HEK293 (cell line): Measurements from ENCODE around the gene FRMD8.

ENCODE experiments used
- BCL11A ChIP-seq: fragments of 450-650 bp; formaldehyde crosslinking; IDR thresholded peaks from 2 replicates; pipeline ENCODE4 v1.5.1; 2016; ENCODE audit warnings: low read depth, missing biosample characterization, missing genetic modification characterization
- GLI2 ChIP-seq: fragments of 450-650 bp; formaldehyde crosslinking; IDR thresholded peaks from 2 replicates; pipeline ENCODE4; 2017; ENCODE audit warnings: missing biosample characterization, missing genetic modification characterization, low read depth, borderline replicate concordance
- GLI4 ChIP-seq: fragments of 450-650 bp; formaldehyde crosslinking; IDR thresholded peaks from 2 replicates; pipeline ENCODE4 v1.5.1; 2016; ENCODE audit warnings: missing biosample characterization, missing genetic modification characterization
- RBAK ChIP-seq: fragments of 450-650 bp; formaldehyde crosslinking; IDR thresholded peaks from 2 replicates; pipeline ENCODE4 v1.5.1; 2016; ENCODE audit warnings: missing biosample characterization, missing genetic modification characterization
- SCRT2 ChIP-seq: fragments of 450-650 bp; formaldehyde crosslinking; IDR thresholded peaks from 2 replicates; pipeline ENCODE4 v1.5.1; 2016; ENCODE audit warnings: missing biosample characterization, missing genetic modification characterization
- SP3 ChIP-seq: fragments of 450-650 bp; formaldehyde crosslinking; IDR thresholded peaks from 2 replicates; pipeline ENCODE4 v1.5.1; 2016; ENCODE audit warnings: missing biosample characterization, missing genetic modification characterization
- TRIM28 ChIP-seq: IDR thresholded peaks from 2 replicates; pipeline ENCODE4 v1.6.1; 2011; ENCODE audit warnings: low read length, control low read depth, borderline replicate concordance
- ZBTB17 ChIP-seq: fragments of 450-650 bp; formaldehyde crosslinking; IDR thresholded peaks from 2 replicates; pipeline ENCODE4 v1.5.1; 2016; ENCODE audit warnings: missing biosample characterization, missing genetic modification characterization
- ZBTB7A ChIP-seq: fragments of 450-650 bp; formaldehyde crosslinking; IDR thresholded peaks from 2 replicates; pipeline ENCODE4 v1.5.1; 2016; ENCODE audit warnings: low read depth, missing biosample characterization, missing genetic modification characterization
- ZFP37 ChIP-seq: fragments of 450-650 bp; formaldehyde crosslinking; IDR thresholded peaks from 2 replicates; pipeline ENCODE4 v1.5.1; 2016; ENCODE audit warnings: missing biosample characterization, missing genetic modification characterization
- ZFP69B ChIP-seq: fragments of 450-650 bp; formaldehyde crosslinking; IDR thresholded peaks from 2 replicates; pipeline ENCODE4 v1.5.1; 2016; ENCODE audit warnings: missing biosample characterization, missing genetic modification characterization
- ZNF121 ChIP-seq: fragments of 450-650 bp; formaldehyde crosslinking; IDR thresholded peaks from 2 replicates; pipeline ENCODE4 v1.5.1; 2016; ENCODE audit warnings: missing biosample characterization, missing genetic modification characterization
- ZNF138 ChIP-seq: fragments of 450-650 bp; formaldehyde crosslinking; IDR thresholded peaks from 2 replicates; pipeline ENCODE4 v1.5.1; 2016; ENCODE audit warnings: missing biosample characterization, missing genetic modification characterization, borderline replicate concordance
- ZNF140 ChIP-seq: fragments of 450-650 bp; formaldehyde crosslinking; IDR thresholded peaks from 2 replicates; pipeline ENCODE4 v1.5.1; 2016; ENCODE audit warnings: missing biosample characterization, missing genetic modification characterization
- ZNF175 ChIP-seq: fragments of 450-650 bp; formaldehyde crosslinking; IDR thresholded peaks from 2 replicates; pipeline ENCODE4 v1.5.1; 2016; ENCODE audit warnings: missing biosample characterization, missing genetic modification characterization
- ZNF214 ChIP-seq: fragments of 450-650 bp; formaldehyde crosslinking; IDR thresholded peaks from 2 replicates; pipeline ENCODE4 v1.5.1; 2017; ENCODE audit warnings: missing biosample characterization, mild to moderate bottlenecking, missing genetic modification characterization, borderline replicate concordance
- ZNF292 ChIP-seq: fragments of 450-650 bp; formaldehyde crosslinking; IDR thresholded peaks from 2 replicates; pipeline ENCODE4 v1.5.1; 2016; ENCODE audit warnings: low read depth, missing biosample characterization, missing genetic modification characterization, borderline replicate concordance
- ZNF350 ChIP-seq: fragments of 450-650 bp; formaldehyde crosslinking; IDR thresholded peaks from 2 replicates; pipeline ENCODE4 v1.5.0; 2017; ENCODE audit warnings: missing biosample characterization, mild to moderate bottlenecking, missing genetic modification characterization
- ZNF530 ChIP-seq: fragments of 450-650 bp; formaldehyde crosslinking; IDR thresholded peaks from 2 replicates; pipeline ENCODE4 v1.5.1; 2016; ENCODE audit warnings: low read depth, missing biosample characterization, missing genetic modification characterization
- ZNF548 ChIP-seq: fragments of 450-650 bp; formaldehyde crosslinking; IDR thresholded peaks from 2 replicates; pipeline ENCODE4 v1.5.1; 2016; ENCODE audit warnings: missing biosample characterization, missing genetic modification characterization
- ZNF624 ChIP-seq: fragments of 450-650 bp; formaldehyde crosslinking; IDR thresholded peaks from 2 replicates; pipeline ENCODE4 v1.5.1; 2017; ENCODE audit warnings: missing biosample characterization, missing genetic modification characterization
- ZSCAN23 ChIP-seq: fragments of 450-650 bp; formaldehyde crosslinking; IDR thresholded peaks from 2 replicates; pipeline ENCODE4 v1.5.1; 2016; ENCODE audit warnings: missing biosample characterization, missing genetic modification characterization
- TF ChIP-seq, protein P1 (sequence below): fragments of 450-650 bp; formaldehyde crosslinking; IDR thresholded peaks from 2 replicates; pipeline ENCODE4 v1.5.1; 2016; ENCODE audit warnings: missing biosample characterization, missing genetic modification characterization
- TF ChIP-seq, protein P2 (sequence below): fragments of 450-650 bp; formaldehyde crosslinking; conservative IDR thresholded peaks from 2 replicates; pipeline ENCODE4 v1.5.1; 2016; ENCODE audit warnings: low read depth, missing biosample characterization, missing genetic modification characterization
- TF ChIP-seq, protein P3 (sequence below): fragments of 450-650 bp; formaldehyde crosslinking; IDR thresholded peaks from 2 replicates; pipeline ENCODE4 v1.5.1; 2016; ENCODE audit warnings: missing biosample characterization, missing genetic modification characterization
- TF ChIP-seq, protein P4 (sequence below): fragments of 450-650 bp; formaldehyde crosslinking; conservative IDR thresholded peaks from 2 replicates; pipeline ENCODE4 v1.5.1; 2016; ENCODE audit warnings: low read depth, missing biosample characterization, missing genetic modification characterization

Gene FRMD8

DNA sequence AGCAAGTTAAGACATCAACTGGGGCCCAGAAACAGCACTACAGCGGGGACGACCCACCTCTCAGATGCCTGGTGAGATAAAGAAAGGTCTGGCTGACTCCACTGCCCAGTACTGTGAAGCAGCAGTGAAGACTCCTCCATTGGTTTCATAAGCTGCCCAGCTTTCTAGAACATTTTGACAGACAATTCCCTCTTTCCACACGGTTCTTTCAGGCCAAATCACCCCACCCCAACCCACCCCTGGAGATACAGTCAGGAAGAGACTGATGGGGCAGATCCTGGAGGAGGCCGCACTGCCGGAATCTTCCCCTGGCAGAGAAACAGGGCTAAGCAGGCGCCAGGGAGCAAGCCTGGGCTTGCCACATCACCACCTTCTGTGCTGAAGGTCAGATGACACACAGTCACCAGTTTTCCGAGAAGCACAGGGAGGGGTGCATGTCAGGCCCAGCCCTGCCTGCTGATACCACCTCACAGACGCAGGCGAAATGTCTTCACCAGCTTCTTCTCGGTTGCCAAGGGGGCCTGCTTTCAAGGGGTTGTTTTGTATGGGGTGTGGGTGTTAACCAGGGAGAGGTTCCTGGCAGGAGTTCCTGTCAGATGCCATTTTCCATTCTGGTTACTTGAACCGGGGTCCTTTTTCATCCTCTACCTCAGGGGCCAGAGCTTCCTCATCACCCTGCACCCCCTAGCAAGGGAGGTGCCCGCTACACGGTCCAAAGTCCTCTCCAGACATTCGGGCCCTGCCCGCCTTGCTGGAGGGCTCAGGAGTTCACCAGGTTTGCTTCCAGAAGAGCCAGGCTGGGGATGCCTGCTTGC is 34.7 kb downstream of the FRMD8 start (continued):
- TF ChIP-seq SP3 = peak; percentile 57; the same call in 1 of the 2 replicates
- TF ChIP-seq, protein P1, sequence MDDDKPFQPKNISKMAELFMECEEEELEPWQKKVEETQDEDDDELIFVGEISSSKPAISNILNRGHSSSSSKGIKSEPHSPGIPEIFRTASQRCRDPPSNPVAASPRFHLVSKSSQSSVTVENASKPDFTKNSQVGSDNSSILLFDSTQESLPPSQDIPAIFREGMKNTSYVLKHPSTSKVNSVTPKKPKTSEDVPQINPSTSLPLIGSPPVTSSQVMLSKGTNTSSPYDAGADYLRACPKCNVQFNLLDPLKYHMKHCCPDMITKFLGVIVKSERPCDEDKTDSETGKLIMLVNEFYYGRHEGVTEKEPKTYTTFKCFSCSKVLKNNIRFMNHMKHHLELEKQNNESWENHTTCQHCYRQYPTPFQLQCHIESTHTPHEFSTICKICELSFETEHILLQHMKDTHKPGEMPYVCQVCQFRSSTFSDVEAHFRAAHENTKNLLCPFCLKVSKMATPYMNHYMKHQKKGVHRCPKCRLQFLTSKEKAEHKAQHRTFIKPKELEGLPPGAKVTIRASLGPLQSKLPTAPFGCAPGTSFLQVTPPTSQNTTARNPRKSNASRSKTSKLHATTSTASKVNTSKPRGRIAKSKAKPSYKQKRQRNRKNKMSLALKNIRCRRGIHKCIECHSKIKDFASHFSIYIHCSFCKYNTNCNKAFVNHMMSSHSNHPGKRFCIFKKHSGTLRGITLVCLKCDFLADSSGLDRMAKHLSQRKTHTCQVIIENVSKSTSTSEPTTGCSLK = no peak
- TF ChIP-seq, protein P2, sequence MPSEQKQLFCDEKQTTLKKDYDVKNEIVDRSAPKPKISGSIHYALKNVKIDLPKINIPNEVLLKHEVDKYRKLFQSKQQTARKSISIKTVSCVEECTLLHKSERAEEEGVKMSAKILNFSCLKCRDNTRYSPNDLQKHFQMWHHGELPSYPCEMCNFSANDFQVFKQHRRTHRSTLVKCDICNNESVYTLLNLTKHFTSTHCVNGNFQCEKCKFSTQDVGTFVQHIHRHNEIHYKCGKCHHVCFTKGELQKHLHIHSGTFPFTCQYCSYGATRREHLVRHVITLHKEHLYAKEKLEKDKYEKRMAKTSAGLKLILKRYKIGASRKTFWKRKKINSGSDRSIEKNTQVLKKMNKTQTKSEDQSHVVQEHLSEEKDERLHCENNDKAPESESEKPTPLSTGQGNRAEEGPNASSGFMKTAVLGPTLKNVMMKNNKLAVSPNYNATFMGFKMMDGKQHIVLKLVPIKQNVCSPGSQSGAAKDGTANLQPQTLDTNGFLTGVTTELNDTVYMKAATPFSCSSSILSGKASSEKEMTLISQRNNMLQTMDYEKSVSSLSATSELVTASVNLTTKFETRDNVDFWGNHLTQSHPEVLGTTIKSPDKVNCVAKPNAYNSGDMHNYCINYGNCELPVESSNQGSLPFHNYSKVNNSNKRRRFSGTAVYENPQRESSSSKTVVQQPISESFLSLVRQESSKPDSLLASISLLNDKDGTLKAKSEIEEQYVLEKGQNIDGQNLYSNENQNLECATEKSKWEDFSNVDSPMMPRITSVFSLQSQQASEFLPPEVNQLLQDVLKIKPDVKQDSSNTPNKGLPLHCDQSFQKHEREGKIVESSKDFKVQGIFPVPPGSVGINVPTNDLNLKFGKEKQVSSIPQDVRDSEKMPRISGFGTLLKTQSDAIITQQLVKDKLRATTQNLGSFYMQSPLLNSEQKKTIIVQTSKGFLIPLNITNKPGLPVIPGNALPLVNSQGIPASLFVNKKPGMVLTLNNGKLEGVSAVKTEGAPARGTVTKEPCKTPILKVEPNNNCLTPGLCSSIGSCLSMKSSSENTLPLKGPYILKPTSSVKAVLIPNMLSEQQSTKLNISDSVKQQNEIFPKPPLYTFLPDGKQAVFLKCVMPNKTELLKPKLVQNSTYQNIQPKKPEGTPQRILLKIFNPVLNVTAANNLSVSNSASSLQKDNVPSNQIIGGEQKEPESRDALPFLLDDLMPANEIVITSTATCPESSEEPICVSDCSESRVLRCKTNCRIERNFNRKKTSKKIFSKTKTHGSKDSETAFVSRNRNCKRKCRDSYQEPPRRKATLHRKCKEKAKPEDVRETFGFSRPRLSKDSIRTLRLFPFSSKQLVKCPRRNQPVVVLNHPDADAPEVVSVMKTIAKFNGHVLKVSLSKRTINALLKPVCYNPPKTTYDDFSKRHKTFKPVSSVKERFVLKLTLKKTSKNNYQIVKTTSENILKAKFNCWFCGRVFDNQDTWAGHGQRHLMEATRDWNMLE (tag by site-specific recombination) = no peak
- TF ChIP-seq ZNF214 (tag by site-specific recombination) = no peak
- no peak for TF ChIP-seq ZNF350 (tag by site-specific recombination)
- no peak for TF ChIP-seq ZNF140 (tag by site-specific recombination)
- no peak; the same call in 1 of the 2 replicates for TF ChIP-seq ZSCAN23 (tag by site-specific recombination)
- TF ChIP-seq ZBTB17 = peak; percentile 42; the same call in 1 of the 2 replicates
- TF ChIP-seq ZNF138 (tag by site-specific recombination) = no peak
- TF ChIP-seq GLI2 = no peak
- no peak for TF ChIP-seq ZFP37 (tag by site-specific recombination)
- peak; percentile 59; the same call in 1 of the 2 replicates for TF ChIP-seq ZFP69B (tag by site-specific recombination)
- TF ChIP-seq, protein P3, sequence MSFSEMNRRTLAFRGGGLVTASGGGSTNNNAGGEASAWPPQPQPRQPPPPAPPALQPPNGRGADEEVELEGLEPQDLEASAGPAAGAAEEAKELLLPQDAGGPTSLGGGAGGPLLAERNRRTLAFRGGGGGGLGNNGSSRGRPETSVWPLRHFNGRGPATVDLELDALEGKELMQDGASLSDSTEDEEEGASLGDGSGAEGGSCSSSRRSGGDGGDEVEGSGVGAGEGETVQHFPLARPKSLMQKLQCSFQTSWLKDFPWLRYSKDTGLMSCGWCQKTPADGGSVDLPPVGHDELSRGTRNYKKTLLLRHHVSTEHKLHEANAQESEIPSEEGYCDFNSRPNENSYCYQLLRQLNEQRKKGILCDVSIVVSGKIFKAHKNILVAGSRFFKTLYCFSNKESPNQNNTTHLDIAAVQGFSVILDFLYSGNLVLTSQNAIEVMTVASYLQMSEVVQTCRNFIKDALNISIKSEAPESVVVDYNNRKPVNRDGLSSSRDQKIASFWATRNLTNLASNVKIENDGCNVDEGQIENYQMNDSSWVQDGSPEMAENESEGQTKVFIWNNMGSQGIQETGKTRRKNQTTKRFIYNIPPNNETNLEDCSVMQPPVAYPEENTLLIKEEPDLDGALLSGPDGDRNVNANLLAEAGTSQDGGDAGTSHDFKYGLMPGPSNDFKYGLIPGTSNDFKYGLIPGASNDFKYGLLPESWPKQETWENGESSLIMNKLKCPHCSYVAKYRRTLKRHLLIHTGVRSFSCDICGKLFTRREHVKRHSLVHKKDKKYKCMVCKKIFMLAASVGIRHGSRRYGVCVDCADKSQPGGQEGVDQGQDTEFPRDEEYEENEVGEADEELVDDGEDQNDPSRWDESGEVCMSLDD (tag by site-specific recombination) = peak; percentile 80
- no peak for TF ChIP-seq GLI4 (tag by site-specific recombination)
- peak; percentile 93 for TF ChIP-seq BCL11A (tag by site-specific recombination)
- no peak for TF ChIP-seq ZNF624 (tag by site-specific recombination)
- TF ChIP-seq RBAK (tag by site-specific recombination) = no peak
- TF ChIP-seq ZNF548 (tag by site-specific recombination) = no peak
- TF ChIP-seq ZNF175 = no peak
- TF ChIP-seq, protein P4, sequence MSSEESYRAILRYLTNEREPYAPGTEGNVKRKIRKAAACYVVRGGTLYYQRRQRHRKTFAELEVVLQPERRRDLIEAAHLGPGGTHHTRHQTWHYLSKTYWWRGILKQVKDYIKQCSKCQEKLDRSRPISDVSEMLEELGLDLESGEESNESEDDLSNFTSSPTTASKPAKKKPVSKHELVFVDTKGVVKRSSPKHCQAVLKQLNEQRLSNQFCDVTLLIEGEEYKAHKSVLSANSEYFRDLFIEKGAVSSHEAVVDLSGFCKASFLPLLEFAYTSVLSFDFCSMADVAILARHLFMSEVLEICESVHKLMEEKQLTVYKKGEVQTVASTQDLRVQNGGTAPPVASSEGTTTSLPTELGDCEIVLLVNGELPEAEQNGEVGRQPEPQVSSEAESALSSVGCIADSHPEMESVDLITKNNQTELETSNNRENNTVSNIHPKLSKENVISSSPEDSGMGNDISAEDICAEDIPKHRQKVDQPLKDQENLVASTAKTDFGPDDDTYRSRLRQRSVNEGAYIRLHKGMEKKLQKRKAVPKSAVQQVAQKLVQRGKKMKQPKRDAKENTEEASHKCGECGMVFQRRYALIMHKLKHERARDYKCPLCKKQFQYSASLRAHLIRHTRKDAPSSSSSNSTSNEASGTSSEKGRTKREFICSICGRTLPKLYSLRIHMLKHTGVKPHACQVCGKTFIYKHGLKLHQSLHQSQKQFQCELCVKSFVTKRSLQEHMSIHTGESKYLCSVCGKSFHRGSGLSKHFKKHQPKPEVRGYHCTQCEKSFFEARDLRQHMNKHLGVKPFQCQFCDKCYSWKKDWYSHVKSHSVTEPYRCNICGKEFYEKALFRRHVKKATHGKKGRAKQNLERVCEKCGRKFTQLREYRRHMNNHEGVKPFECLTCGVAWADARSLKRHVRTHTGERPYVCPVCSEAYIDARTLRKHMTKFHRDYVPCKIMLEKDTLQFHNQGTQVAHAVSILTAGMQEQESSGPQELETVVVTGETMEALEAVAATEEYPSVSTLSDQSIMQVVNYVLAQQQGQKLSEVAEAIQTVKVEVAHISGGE (tag by site-specific recombination) = 0 out of 2 replicates have a peak, but pooled peaks have one; percentile 16
- TF ChIP-seq ZBTB7A (tag by site-specific recombination) = peak; percentile 58; the same call in 1 of the 2 replicates
- no peak for TF ChIP-seq ZNF121 (tag by site-specific recombination)
- TF ChIP-seq ZNF530 (tag by site-specific recombination) = no peak
- TF ChIP-seq TRIM28 = no peak
- TF ChIP-seq SCRT2 = no peak
- TF ChIP-seq ZNF292 (tag by site-specific recombination) = no peak
